GM19452 (cell line): ENCODE measurements around the gene TSPAN11.
"Not testable (repeated sequence)": the region's sequence is repeated elsewhere in the genome, so short reads cannot be mapped to it uniquely, and the experiment has no call there.

Experiments used
- ATAC-seq: cut with Tn5 transposase; IDR thresholded peaks from one replicate; pipeline ENCODE4 v1.9.1; 2021; ENCODE audit not compliant: unreplicated experiment

TSPAN11 gene, protein sequence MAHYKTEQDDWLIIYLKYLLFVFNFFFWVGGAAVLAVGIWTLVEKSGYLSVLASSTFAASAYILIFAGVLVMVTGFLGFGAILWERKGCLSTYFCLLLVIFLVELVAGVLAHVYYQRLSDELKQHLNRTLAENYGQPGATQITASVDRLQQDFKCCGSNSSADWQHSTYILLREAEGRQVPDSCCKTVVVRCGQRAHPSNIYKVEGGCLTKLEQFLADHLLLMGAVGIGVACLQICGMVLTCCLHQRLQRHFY

DNA sequence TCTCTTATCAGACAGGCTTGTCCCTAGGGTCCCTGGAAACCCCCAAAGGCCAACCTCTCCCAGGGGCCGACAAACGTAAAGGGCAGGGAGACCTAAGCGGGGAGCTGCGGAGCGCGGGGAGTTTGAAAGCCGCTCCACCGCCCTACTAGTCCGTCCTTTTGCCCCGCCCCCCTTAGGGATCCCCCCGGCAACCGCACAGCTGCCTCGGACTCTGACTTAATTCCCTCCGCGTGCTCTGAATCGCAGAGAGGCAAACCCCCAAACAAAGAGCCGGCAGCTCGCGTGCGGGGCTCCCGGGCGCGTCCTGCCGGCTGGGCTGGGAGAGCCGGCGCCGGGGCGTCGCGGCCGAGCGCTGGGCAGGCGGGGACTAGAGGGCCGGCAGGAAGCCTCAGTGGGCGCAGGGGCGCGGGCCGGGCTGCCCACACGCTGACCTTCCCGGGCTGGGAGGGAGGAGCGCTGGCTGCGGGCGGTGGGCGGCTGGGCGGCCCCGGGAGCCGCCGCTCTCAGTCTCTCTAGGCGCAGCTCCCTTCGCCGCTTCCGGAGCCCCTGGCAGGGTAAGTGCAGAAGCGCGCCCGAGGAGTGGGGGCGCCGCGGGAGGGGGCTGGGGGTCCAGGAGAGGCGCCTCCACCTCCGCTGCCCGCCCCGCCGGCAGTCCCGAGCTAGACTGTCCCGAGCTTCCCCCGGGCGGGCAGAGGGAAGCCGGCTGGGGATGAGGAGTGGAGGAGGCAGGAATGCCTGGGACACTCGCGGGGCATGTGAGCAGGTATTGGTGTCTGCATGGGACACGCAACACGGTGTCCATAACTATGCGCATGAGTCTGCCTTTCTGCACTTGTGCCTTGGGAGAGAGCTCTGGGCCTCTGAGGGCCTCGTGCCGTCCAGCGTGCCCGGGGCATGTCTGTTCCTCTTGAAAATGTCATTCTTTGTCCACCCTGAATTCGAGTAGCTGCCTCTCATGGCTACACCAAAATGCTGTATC lies at the start of gene TSPAN11:
Gene TSPAN11, plus strand, starts transcription at position 506 of the 979 bp plus-strand sequence. CDS start 27,244 bp downstream, outside the sequence.
- no peak for ATAC-seq

DNA sequence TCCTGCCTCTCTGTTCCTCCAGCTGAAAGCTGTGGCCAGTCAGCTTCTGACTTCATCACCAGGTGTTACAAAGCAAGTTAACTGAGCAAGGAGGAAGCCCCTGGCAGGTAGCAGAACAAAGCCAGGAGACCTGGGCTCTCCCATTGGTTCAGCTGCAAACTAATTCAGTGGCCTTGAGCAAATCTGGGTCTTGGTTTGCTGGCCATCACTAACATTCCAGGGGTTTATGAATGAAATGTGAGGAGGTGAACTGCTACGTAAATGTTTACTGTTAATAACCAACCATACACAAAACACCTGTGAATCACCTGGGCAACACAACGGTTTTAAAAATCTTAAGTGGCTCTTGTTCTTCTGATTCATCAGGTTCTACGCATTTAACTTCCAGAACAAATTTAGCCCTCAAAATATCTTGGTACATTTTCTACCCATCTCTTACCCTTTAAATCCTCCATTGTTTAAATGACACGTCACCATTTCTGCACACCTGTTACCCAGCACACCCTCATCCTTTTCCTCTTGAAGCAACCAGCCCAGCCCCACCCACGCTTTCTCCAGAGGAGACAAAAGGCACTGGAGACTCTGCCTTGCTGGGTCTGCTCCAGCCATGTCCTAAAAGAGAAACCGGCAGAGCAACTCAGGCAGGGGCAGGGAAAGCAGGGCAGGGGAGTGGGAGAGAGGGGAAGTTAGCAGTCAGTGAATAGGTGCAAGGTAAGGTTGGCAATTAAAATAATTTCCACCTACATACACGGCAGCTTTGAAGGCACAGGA lies 49.3 kb upstream of the TSPAN11 start:
- no peak for ATAC-seq

DNA sequence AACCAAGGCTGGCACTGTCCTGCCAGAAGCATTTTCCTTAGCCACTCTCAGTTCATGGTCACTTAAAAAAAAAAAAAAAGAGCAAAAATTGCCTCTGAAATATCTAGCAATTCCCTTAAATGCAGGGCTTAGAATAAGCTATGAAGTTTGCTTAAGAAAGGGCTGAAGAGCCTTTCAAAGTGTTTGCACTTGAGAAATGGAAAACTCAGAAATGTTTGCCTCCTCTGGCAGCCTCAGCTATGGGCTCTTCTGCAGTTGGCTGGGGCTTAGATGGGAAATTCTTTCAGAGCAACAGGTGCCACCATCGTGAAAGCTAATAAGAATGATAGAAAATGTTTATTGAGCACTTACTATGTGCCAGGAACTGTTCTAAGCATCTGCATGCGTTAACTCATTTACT lies 48.5 kb upstream of the TSPAN11 start:
- no peak for ATAC-seq

DNA sequence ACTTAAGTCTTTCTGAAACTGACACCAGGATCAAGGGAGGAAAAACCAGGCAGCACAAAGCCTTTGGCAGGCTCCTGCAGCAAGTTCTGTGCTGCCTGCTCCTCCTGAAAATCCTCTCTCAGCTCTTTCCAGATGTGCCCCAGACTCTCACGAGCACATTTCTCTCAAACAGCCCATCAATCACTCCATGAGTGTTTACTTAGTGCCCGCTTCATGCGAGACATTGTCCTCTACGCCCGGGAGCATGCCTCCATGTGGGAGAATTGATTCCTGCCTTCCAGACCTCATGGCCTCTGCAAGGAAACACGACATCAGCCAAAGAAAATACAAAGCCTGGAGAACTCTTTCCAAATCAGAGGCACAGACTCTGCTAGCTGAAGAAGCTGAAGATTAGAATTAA lies 46.5 kb upstream of the TSPAN11 start:
- ATAC-seq: no peak

DNA sequence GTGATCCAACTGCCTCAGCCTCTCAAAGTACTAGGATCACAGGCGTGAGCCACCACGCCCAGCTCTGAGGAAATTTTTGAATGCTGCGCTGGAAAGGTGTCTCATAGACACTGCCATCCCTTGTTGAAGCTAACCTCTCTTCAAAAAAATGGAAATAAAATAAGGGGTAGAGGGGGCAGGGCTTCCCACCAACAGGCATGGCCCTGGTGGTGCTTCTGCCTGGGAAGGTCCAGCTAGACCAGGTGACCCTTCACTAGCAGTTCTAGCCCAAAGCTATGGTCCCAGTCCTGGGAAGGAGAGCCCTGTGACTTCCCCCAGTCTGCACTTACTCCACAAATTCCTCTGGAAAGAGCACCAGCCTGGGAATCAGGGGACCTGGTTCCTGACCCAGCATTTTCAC lies 45.7 kb upstream of the TSPAN11 start:
- no peak for ATAC-seq

DNA sequence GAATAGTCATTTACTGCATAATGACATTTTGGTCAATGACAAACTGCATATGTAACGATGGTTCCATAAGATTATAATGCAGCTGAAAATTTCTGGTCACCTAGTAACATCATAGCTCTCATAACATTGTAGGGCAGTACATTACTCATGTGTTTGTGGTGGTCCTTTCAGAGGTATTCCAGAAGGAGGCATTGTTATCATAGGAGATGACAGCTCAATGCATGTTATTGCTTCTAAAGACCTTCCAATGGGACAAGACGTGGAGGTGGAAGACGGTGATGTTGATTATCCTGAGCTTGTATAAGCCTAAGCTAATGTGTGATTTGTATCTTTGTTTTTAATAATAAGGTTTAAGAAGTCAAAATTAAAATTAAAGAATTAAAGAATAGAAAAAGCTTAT lies 43.8 kb upstream of the TSPAN11 start:
- ATAC-seq: no peak

DNA sequence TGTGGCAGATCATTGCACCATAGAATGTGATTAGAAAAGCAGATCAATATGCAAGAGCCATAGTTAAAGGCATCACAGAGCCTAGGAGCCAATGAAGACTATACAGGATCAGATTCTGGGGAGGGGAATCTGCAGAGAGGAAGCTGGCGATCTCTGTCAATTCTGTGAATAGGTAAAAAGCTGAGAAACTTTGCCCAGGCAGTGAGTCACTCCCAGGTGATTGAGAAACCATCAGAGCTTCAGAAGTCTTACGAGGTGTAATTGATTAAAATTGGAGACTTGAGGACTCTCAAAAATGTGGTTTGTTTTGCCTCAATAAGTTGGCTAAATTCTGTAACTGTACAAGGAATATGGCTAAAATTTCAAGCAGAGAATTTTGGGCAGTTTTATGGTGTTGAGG lies 41.7 kb upstream of the TSPAN11 start:
- no peak for ATAC-seq

DNA sequence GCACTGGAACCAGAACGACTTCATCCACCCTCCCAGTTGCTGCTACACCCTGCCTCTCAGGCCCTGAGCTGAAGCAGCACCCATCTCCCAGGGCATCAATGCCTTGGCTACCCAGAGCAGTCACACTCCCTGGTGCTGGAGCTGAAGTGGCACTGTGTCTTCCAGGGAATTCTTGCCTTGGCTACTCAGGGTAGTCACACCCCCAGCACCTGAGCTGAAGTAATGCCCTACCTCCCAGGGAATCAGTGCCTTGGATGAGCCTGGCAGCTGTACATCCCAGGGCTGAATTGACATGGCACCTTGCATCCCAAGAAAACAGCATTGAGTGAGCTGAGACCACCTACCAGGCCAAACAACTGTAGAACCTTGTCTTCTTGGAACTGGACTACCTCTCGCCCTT lies 41.2 kb upstream of the TSPAN11 start:
- no peak for ATAC-seq

DNA sequence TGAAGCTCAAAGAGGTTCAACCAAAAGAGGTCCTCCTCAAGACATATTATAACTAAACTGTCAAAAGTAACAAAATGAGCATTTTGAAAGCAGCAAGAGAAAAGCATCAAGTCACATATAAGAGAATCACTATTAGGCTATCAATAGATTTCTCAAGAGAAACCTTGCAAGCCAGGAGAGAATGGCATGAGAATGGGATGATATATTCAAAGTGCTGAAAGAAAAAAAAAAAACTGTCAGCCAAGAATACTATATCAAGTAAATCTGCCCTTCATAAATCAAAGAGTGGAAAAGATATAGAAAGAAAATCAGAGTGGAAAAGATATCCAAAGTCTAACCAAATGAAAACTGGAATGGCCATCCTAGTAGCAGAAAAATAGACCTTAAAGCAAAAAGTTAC lies 39.3 kb upstream of the TSPAN11 start:
- no peak for ATAC-seq

DNA sequence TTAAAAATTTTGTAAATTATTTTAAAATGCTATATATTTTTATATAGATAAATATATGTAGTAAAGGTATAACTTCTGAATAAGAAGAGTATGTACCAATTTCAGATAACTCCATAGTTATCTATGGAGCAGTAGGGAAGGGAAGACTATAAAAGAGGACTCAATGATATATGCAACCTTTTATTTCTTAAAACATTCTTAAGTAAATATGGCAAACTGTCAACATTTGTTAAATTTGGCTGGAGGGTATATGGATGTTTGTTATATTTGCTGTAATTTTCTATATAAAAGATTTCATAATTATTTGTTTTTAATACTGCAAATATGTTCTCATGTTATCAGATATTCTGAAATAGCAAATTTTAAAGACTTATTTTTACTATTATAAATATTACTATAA lies 38.3 kb upstream of the TSPAN11 start:
- no peak for ATAC-seq

DNA sequence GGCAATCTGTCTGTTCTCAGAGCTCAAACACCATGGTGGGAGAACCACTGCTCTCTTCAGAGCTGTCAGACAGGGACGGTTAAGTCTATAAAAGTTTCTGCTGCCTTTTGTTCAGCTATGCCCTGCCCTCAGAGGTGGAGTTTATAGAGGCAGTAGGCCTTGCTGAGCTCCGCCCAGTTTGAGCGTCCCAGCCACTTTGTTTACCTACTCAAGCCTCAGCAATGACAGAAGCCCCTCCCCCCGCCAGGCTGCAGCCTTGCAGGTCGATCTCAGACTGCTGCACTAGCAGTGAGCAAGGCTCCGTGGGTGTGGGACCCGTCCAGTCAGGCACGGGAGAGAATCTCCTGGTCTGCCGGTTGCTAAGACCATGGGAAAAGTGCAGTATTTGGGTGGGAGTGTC lies 32.0 kb upstream of the TSPAN11 start:
- not testable (repeated sequence) for ATAC-seq

DNA sequence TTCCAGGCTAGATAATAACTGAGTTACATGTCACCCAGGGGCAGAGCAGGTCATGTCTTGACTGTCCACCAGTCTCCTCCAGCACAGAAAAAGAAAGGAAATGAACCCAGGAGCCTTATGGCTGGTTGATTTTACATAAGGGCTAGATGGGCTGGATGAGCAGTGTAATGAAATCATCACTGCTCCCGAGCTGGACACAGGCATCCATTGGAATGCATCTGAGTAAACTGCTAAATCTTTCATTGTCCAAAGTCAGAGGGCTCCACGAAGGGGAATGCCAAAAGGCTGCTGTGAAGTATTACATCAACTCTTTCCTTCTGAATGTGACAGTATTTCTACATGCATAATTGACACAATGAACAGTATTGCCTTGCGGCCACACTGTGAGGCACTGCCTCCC lies 30.1 kb upstream of the TSPAN11 start:
- ATAC-seq: no peak

DNA sequence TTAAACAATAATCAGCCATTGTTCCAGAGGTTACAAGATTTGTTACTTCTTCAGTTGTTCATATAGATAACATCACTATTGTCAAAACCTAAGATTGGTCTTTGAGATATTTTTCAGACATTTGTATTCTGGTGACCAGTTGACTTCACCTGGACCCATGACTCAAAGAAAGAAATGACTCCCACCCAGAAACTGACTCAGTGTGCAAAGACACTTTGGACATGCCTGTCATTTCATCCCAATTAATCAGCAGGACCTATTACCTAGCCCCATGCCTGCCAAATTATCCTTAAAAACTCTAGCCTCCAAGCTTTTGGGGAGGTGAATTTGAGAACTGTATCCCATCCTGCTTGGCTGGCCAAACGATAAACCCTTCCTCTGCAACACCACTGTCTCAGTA lies 27.7 kb upstream of the TSPAN11 start:
- ATAC-seq: no peak

DNA sequence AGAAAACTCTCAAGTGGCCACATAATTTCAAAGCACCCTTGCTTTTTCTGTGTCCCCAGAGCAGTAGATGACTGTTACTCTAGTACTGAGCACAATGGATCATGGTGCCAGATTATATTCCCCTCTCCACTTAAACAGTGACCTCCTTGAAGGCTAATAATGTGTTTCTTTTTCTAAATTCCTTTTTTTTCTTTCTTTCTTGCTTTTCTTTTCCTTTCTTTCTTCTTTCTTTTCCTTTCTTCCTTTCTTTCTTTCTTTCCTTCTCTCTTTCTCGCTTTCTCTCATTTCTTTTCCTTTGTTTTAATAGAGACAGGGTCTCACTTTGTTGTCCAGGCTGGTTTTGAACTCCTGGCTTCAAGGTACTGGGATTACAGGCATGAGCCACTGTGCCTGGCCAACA lies 26.2 kb upstream of the TSPAN11 start:
- no peak for ATAC-seq

DNA sequence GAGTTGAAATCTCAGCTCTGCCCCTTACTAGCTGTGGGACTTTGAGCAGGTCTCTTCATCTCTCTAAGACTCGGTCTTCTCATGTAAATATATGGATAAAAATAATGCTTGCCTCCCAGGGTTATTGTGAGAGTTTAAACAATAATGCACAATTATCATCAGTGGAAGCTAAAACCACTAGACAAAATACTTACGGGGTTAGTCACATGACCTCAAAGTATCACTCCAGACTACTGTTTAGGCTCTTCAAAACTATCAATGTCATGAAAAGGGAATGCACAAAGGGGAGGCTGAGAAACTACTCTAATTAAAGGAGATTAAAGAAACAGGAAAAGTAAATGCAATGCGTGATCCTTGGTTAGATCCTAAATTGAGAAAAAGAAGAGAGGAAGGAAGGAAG lies 24.5 kb upstream of the TSPAN11 start:
- no peak for ATAC-seq

DNA sequence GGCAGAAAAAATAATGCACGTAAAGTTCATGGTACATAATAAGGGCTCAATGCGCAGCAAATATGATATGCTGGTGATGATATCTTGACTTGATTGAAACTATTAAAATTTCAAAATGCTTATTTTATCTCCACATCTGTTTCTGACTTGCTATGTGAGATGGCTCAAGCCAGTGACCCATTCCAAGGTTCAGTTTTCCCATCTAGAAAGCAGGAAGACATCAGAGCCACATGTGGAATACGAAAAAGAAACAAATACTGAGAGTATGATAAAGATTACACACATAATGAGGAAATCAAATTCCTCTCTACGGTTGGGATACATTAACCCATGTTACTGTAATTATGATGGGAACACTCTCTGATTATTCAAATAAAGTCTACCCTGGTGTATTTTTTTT lies 24.0 kb upstream of the TSPAN11 start:
- ATAC-seq: no peak

DNA sequence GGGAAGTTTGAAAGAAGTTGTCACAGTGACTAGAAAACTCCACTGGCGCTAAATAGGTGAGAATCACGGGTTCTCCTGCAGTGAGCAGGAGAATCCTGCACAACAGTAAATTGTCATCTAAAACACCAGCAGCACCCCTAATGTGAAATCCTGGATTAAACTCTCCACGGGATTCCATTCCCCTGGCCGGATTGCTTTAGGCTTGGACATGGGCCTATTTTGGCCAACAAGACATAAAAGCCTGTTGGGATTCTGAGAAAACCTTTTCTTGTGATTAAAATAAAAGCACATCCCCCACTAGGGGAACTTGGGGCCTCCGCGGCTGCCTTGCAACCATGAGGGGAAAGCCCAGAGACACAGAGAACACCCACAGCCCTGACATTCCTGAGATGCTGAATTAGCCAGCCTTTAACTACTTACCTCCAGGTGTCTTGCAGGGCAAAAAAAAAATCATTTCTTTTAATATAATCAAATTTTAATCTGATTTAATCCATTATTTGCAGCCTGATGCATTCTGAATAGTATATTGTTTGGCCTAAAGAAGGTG lies 21.0 kb upstream of the TSPAN11 start:
- ATAC-seq: no peak

DNA sequence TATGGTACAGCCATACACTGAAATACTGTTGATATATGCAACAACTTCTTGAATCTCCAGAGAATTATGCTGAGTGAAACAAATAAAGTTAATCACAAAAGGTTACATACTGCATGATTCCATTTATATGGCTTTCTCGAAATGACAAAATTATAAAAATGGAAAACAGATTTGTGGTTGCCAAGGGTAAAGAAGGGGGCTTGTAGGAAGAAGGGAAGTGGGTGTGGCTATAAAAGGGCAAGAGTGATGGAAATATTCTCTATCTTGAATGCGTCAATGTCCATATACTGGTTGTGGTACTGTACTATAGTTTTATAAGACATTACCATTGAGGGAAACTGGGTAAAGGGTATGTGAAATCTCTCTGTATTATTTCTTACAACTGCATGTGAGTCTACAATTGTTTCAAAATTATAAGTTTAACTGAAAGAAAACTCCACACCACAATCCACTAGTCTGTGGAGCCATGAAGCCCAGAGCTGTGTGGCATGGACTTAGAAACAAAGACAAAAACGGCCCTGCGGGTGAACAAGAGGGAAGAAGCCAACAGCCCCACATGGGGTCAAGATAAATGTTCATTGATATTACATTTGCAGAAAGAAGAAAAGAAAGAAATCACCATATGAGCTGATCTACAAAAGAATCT lies 18.3 kb upstream of the TSPAN11 start:
- no peak for ATAC-seq

DNA sequence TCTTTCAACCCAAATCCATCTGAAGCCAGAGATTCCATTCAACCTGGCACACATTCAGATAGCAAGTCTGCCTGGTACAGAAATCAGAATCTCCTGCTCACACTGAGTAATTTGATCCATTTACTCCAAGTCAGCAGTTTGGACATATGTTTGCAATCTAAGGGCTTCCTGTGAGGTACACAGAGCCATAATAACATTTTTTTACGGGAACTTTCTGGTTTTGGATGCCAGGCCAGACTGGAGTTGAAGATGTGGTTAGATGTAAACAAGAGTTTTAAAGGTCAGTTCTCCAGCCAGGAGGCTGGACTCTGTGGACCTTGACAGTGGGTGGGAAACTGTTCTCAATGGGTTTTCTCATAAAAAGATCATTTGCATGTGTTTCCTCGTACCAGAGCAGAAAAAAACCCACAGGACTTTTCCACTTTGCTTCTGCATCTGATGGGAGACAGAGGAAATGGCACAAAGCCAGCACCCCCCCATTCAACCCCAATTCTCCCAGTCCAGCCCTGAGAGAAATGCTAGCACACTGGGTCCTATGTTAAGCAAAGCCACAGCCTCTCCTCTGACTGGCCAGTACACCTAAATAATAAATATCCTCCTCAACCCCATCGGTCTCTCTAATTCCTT lies 17.7 kb upstream of the TSPAN11 start:
- ATAC-seq: no peak

DNA sequence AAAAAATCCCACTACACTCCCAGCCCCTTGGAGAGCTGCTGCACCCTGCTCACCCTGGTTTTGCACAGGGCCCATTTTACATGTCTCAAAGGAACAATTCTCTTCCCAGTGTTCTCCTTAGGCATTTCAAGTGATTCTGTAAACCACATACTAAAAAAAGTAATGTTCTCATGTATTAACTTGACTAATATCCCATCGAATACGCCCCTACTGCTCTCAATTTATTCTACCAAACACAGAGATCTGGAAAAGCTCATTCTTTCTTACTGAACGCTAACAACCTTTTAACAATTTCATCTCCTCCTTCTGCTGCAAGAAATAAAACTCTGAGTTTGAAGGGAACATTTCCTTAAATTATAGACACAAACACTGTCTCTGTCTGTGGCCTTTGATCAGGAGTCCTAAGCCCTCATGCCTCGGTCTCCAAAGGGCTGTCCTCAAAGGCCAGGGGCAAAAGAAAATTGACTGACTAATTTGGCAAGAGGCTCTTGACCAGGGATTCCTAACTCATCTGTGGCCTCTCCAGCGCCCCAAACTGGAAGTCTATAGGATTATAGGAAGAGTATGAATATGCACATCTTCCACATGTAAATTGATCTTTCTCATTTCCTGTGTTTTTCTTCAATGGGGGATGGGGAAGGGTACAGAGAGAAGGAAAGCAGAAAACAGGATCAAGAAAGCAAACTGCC lies 17.1 kb upstream of the TSPAN11 start:
- no peak for ATAC-seq
